Nucleus accumbens (tissue), 56 donors: Measurements from ENCODE around the gene KCNN3.

ENCODE experiments used
- DNase-seq, 56 donors: peaks; one replicate each; lab custom pipeline; 2025; lab: John Stamatoyannopoulos, UW

KCNN3 gene

DNA sequence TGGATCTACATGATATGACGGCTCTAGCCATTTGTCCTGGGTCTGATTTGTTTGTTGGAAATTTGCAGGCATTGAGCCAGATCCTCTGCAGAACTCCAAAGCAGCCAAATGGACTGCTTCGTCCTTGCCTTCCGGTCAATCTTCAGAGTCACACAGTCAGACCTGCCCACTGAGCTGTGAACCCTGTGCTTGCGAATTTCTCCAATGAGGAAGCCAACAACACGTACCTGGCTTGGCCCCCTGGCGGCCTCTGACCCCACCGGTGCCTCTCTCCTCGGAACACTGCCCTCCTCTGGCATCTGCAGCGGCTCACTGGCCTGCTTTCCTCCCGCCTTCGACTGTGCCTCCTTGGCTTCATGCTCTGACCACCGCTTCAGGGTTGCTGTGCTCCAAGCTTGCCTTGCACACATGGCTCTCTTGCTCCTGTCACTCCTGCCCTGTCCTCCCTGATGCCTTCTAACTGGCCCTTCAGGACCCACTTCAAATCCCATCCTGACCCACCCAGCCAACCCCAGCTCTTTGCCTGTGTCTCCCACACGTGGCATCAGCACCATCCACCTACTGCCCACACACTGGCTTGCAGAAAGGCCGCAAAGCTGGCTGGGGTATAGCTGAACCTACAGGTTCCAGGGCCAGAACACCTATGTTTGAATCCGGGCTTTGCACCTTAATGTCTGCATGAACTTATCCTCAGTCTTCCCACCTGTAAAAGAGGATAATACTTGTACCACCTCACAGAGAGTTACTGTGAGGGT, 128.2 kb downstream of the KCNN3 start:
- no peak for DNase-seq

DNA sequence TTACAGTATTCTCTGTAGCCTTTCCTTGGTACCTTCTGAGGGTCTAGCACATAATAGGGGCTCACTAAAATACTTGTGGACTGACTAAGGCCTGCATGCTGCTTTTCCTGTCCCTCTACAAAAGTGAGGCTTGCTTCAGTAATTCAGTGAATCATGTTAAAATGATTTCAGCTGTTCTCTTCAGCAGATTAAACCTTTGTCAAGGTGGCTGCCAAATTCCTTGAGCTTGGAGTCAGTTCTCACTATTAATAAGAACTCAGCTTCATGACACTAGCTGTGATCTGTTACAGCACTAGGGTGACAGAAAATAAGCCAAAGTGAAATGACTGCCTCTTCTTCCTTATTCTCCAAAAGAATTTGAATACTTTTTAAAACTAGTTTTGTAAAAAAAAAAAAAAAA, 128.8 kb downstream of the KCNN3 start:
- no peak for DNase-seq

GRCh38 chr1:154739654-154740053, 130.4 kb downstream of the KCNN3 start:
- DNase-seq, result no peak

DNA sequence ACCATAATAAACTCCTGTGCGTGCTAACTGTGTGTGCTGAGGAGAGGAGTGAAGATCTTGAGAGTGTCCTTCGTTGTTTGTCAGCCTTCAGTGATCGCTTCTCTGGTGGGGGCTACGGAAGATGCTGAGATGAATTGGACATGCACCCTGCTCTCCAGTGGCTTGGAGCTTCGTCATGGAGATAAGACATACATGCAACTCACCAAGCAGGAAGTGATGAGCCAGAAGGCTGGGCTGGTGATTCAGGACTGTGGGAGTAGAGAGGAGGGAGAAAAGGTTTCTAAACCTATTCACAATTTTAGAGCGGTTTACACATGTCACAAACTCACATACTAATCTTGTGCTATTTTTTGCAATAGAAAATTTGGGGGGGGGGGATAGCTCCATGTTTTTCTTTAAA, 133.2 kb downstream of the KCNN3 start:
- peak in 2 of 56 donors; percentile 12 to 19 for DNase-seq

- no peak for DNase-seq
Measured at GRCh38 chr1:154735804-154736168, 134.3 kb downstream of the KCNN3 start.

- DNase-seq, result no peak
Measured at GRCh38 chr1:154735061-154735803, 134.8 kb downstream of the KCNN3 start.

GRCh38 chr1:154733621-154734020, 136.5 kb downstream of the KCNN3 start:
- no peak for DNase-seq

GRCh38 chr1:154730986-154731489, 139.0 kb downstream of the KCNN3 start:
- peak in 22 of 56 donors; percentile 16 to 66 (median 32) for DNase-seq

DNA sequence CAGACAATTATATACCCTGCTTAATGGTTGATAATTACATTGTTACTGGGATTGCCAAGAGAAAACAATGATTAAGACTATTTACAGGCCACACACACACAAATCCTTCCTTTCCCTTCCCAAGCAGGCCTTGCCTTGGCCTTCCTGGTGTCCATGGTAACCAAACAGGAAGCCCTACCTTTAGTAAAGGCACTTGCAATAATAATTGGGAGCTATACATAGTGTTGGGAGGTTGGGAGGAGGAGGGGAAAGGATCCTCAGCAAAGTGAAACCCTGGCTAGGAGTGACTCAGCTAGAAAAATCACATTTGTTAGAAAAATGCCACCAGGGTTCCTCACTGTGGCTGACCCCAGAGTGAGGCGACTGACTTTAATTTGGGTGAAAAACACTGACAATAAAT, 139.8 kb downstream of the KCNN3 start:
- DNase-seq, result no peak

GRCh38 chr1:154729577-154729976, 140.5 kb downstream of the KCNN3 start:
- no peak for DNase-seq

- no peak for DNase-seq
Measured at GRCh38 chr1:154729031-154729442, 141.0 kb downstream of the KCNN3 start.

DNA sequence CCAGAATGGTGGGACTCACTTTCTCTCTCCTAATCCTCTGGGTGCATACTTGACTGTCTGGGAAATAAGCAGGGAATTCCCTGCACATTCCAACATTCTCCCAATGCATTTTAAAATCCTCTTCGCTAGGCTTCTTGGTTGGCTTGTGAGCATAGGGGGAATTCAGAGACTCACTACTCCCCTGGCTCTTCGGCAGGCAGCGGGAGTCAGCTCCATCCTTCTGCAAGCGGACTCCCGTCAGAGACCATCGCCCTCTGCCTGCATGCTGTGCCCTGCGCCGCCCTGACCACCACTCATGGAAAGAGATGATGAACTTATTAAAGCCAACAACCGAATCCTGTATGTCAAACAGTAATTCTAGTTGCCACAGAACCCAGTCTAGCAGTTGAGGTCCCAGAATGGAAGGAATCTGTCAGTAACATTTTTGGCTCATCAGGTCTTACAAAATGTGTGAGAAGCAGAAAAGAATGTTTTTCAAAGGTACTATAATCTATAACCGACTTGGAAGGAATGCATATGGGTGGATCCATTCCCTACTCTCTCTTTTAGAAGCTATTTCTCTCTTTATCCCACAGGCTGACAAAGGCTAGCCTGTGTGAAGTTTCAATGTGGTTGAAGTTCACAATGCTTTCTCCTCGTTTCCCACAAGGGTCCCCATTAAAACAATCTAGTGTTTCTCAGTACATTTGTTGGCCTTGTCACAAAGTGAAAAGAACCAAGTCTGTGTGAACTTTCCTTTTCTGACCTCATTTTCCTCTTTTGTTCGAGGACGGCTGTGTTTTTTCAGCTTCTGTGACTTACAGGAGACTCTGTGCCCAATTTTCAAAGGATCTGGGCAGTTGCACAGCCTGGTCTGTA, 143.0 kb downstream of the KCNN3 start:
- DNase-seq, result peak in 4 of 56 donors; percentile 26 to 46 (median 32)

GRCh38 chr1:154726443-154726842, 143.6 kb downstream of the KCNN3 start:
- DNase-seq, result peak in 14 of 56 donors; percentile 15 to 55 (median 30)

- no peak for DNase-seq
Measured at GRCh38 chr1:154725865-154726264, 144.2 kb downstream of the KCNN3 start.

DNA sequence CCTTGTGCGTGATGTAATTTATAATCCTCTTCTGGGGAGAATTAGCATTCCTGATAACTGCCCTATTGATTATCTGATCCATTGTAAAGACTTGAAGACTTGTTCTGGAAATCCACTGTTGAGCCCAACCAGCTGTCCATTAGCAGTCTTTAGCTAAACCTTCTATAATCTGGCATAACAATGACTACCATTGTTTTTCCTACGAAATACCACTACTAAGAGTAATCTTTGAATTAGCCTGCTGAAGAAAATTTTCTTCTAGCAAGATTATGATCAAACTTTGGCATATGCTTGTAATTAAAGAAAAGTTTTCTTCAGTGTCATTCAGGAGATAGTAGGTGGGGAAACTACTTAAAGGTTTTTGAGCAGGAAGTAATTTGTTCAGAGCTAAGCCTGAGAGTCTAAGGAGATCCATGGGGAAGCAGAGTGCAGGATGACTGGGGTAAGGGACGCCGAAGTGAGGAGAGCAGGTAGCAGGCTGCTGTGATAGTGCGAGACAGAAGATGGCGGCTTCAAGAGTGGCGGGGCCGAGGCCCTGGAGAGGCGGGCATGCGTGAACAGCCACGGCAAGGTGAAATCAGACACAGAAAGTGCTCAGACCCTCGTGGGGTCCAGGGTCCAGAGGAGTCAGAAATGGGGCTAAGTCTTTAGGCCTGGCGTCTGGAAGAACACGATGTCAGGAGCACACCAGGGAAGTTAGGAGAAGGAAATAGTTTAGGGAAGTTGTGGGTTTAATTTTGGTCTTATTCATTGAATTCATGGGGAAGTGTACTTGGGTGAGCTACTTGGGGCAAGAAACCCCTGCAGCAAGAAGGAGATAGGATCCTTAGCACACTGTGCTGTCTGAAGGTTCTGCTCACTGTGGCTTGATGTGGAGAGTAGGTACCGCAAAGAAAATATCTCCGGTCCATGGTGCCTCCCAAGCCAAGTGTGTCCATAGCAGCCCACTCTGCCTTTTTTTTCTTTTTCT, 149.5 kb downstream of the KCNN3 start:
- no peak for DNase-seq

DNA sequence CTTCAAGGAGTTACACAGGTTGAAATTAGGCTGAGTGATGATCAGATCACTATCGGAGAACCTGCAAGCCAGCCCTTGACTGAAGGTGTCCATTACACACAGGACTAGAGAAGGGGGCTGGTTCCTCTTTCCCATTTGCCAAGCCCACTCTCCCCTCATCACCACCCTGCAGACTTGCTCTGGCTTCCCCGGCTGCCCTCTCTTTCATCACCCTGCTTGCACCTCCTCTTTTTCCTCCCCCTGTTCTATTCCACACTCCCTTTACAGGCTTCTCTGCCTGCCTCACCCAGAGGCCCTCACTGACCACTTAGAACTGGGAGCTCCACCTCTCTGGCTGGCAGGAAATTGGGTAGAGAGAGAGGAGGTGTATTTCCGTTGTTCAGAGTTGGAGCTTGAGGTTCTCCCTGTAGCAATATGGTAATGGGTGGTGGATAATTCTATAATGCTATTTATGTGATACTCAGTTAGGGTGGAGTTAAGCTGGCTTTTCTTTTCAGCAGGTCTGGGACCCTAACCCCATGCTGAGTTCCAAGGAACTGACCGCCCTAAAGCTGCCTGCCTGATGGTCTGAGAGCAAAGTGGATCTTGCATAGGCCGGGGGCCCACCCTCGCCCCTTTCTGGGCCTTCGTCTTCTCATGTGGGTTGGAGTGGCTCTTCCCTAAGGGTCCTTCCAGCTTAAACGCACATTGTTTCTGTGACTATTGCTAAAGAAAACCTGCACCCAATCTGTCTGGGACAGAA, 150.3 kb downstream of the KCNN3 start:
- no peak for DNase-seq

DNA sequence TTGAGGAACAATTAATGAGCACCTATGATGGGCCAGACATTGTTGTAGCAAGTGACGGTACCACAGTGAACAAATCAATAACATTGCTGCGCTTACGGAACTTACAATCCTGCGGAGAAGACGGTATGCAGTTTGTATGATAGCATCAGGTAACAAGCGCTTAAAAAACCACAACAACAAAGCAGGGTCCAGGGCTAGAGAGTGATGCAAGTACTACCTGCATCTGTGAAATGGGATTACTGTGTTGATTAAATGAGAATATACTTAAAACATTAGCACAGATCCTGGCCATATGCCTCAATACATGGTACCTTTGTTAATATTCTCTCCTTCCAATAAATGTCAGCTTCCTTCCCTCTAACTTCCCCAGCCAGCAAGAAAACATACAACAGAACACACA, 151.5 kb downstream of the KCNN3 start:
- no peak for DNase-seq

GRCh38 chr1:154717528-154717924, 152.6 kb downstream of the KCNN3 start:
- DNase-seq, result no peak
